ENCODE data around the gene C6orf120.

DNA sequence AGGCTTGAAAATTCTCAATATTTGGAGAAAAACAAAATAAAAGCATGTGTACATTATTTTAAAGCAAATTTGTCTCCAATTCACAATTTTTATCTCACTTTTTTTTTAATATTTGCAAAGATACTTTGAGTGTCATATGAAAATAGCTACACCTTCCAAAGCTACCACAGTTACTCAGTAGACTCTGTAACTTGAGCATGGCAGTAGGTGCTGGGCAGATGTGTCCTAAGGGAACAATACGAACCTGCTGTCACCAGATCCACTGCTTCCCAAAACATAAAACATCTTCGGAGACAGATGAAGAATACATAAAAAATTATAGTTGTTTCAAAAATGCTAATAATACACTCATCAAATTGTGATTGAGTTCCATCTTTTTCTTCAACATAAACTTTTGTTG is 10.7 kb upstream of the C6orf120 start:
- TF ChIP-seq CTCF (IDR thresholded peaks at IDR 0.05) (no peak), POLR2AphosphoS5 (IDR thresholded peaks at IDR 0.05; ENCODE audit: low read depth, low read length) (no peak)

Data from Panc1 (cell line).